ENCODE measurements around the gene PICK1. TPM values are rescaled to one million over a fixed set of nuclear protein-coding genes. Genes with fewer than 3 reads are reported as not detected.

The PICK1 gene
- total RNA-seq, 1 donor from 2014 or later: 74.3 TPM

DNA sequence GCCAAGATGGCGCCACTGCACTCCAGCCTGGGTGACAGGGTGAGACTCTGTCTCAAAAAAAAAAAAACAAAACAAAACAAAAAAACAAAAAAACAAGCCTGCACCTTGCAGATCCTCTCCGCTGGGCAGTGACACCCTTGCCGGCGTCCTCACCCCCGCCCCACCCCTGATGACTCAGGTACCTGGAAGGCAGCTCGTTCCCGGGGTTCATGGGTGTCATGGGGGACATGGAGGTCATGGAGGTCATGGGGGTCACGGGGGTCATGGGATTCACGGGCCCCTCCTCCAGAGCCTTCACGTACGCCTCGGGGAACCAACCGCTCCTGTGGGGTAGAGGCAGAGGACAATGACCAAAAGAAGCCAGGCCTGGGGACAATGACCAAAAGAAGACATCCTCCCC lies 29.7 kb downstream of the PICK1 start:
- H3K9me3 Mint-ChIP-seq: no peaks in the 10 kb centered on the region
- DNase-seq (ENCODE audit: low spot score in 2 of 2, unreplicated experiment in 2 of 2): no peak
- no peak overlapping the region for H3K4me3 Mint-ChIP-seq
- H3K36me3 Mint-ChIP-seq: peaks cover 8% of the 10 kb centered on the region
- peaks cover 9% of the 10 kb centered on the region for H3K4me1 Mint-ChIP-seq
- H3K27ac Mint-ChIP-seq: no peak overlapping the region
- peaks cover 5% of the 10 kb centered on the region for H3K27me3 Mint-ChIP-seq (ENCODE audit: low read depth)
- TF ChIP-seq CTCF (IDR thresholded peaks at IDR 0.05; ENCODE audit: unreplicated experiment): no peak

GRCh38 chr22:38087855-38088254 lies 30.7 kb downstream of the PICK1 start:
- no peak overlapping the region for H3K4me3 Mint-ChIP-seq
- DNase-seq (ENCODE audit: low spot score in 2 of 2, unreplicated experiment in 2 of 2): no peak
- no peak for TF ChIP-seq CTCF (IDR thresholded peaks at IDR 0.05; ENCODE audit: unreplicated experiment)

GRCh38 chr22:38088629-38089473 lies 31.6 kb downstream of the PICK1 start:
- no peak for DNase-seq (ENCODE audit: low spot score in 2 of 2, unreplicated experiment in 2 of 2)
- H3K27ac Mint-ChIP-seq: no peak overlapping the region
- no peaks in the 10 kb centered on the region for H3K27me3 Mint-ChIP-seq (ENCODE audit: low read depth)
- H3K4me1 Mint-ChIP-seq: peaks cover 5% of the 10 kb centered on the region
- H3K4me3 Mint-ChIP-seq: no peak overlapping the region
- no peak for TF ChIP-seq CTCF (IDR thresholded peaks at IDR 0.05; ENCODE audit: unreplicated experiment)
- H3K9me3 Mint-ChIP-seq: no peaks in the 10 kb centered on the region
- H3K36me3 Mint-ChIP-seq: peaks cover 12% of the 10 kb centered on the region

More at GRCh38 chr22:38087855-38088254, 30.7 kb downstream of the PICK1 start:
- Mint-ChIP-seq H3K36me3 (peaks cover 10% of the 10 kb centered on the region), H3K27ac (no peak overlapping the region), H3K4me1 (peaks cover 9% of the 10 kb centered on the region), H3K27me3 (ENCODE audit: low read depth) (peaks cover 2% of the 10 kb centered on the region), H3K9me3 (no peaks in the 10 kb centered on the region)

DNA sequence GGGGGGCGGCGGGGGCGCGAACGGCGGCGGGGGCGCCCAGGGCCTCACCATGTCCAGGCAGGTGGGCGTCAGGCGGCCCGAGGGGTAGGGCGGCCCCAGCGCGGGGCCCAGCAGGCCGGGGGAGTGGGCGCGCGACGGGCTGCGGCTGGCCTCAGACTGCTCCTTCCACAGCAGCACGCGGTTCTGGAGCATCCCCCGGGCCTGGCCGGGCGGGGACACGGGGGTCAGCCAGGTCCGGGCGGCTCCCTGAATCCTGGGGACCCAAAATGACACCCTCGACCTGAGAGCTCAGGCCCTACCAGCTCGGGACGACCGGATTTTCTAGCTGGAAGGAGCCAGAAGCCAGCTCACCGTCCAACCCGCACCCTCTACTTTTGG lies 32.3 kb downstream of the PICK1 start:
- Mint-ChIP-seq H3K27ac (no peak overlapping the region), H3K36me3 (peaks cover 14% of the 10 kb centered on the region), H3K4me1 (peaks cover 5% of the 10 kb centered on the region), H3K4me3 (no peak overlapping the region), H3K27me3 (ENCODE audit: low read depth) (no peaks in the 10 kb centered on the region), H3K9me3 (no peaks in the 10 kb centered on the region)
- no peak for TF ChIP-seq CTCF (IDR thresholded peaks at IDR 0.05; ENCODE audit: unreplicated experiment)
- no peak for DNase-seq (ENCODE audit: low spot score in 2 of 2, unreplicated experiment in 2 of 2)

DNA sequence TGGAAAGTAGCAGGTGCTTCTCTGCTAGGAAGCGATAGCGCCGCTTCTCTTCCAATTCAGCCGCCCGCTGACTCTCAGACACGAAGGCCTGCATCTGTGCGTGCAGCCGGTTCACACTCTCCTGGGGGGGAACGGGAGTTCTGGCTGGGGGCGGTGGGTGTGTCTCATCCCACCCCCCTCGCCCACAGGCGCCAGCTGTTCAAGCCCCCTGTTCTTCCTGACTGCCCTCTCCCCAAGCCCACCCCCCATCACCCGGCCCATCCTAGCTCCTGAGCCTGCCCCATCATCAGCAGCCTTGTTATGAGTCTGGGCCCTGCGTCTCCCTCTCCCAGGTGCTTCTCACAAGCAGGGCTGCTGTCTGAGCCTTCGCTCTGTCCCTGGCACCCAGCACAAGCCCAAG lies 39.9 kb downstream of the PICK1 start:
- Mint-ChIP-seq H3K9me3 (no peaks in the 10 kb centered on the region), H3K27me3 (ENCODE audit: low read depth) (no peaks in the 10 kb centered on the region), H3K36me3 (peaks cover 6% of the 10 kb centered on the region), H3K4me1 (peaks cover 16% of the 10 kb centered on the region), H3K4me3 (peak overlapping the region; percentile 44), H3K27ac (peak overlapping the region; percentile 53)
- no peak for TF ChIP-seq CTCF (IDR thresholded peaks at IDR 0.05; ENCODE audit: unreplicated experiment)
- no peak for DNase-seq (ENCODE audit: low spot score in 2 of 2, unreplicated experiment in 2 of 2)

Measured in mesothelial cell of epicardium (in vitro differentiated cells).